Suprapubic skin (tissue), 4 donors: ENCODE data around the gene CC2D1A.

Experiments used
- POLR2A ChIP-seq, 2 donors: fragments of 450-650 bp; IDR thresholded peaks; one replicate each; pipeline ENCODE4 v1.6.1; 2017; ENCODE audit warnings: antibody characterized with exemption in 2 of 2, mild to moderate bottlenecking in 2 of 2, moderate library complexity in 2 of 2
- POLR2AphosphoS5 ChIP-seq, 3 donors: sonication (generic); formaldehyde crosslinking; IDR thresholded peaks; one replicate each; pipeline ENCODE4 v1.6.1; 2017; ENCODE audit warnings: antibody characterized with exemption in 3 of 3
- TF ChIP-seq, protein P1 (sequence below), 2 donors: fragments of 200-600 bp in 1 of 2; fragments of 450-650 bp in 1 of 2; sonication (generic) in 1 of 2; IDR thresholded peaks; one replicate each; pipeline ENCODE4 v1.5.1; 2016 to 2019; ENCODE audit warnings: antibody characterized with exemption in 2 of 2, mild to moderate bottlenecking in 1 of 2, moderate library complexity in 1 of 2

DNA sequence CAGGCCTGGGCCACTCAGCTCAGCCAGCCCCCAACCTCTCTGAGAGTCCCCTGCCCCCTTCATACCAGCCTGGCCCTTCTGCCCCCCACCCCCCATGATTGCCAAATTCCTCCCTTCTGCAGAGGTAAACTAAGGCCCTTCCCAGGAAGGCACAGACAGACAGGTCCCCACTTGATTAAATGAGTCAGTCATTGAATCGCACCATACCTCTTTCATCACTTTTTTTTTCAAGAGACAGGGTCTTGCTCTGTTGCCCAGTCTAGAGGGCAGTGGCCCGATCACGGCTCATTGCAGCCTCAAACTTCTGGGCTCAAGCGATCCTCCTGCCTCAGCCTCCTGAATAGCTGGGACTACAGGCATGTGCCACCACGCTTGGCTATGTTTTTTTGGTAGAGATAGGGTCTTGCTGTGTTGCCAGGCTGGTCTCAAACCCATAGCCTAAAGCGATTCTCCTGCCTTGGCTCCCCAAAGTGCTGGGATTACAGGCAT, 26.2 kb downstream of the CC2D1A start:
- no peak for TF ChIP-seq POLR2AphosphoS5 (IDR thresholded peaks at IDR 0.05)
- TF ChIP-seq, protein P1, sequence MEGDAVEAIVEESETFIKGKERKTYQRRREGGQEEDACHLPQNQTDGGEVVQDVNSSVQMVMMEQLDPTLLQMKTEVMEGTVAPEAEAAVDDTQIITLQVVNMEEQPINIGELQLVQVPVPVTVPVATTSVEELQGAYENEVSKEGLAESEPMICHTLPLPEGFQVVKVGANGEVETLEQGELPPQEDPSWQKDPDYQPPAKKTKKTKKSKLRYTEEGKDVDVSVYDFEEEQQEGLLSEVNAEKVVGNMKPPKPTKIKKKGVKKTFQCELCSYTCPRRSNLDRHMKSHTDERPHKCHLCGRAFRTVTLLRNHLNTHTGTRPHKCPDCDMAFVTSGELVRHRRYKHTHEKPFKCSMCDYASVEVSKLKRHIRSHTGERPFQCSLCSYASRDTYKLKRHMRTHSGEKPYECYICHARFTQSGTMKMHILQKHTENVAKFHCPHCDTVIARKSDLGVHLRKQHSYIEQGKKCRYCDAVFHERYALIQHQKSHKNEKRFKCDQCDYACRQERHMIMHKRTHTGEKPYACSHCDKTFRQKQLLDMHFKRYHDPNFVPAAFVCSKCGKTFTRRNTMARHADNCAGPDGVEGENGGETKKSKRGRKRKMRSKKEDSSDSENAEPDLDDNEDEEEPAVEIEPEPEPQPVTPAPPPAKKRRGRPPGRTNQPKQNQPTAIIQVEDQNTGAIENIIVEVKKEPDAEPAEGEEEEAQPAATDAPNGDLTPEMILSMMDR (IDR thresholded peaks at IDR 0.05): no peak
- TF ChIP-seq POLR2A (IDR thresholded peaks at IDR 0.05): no peak
